ENCODE data around the gene MAGOH. TPM values are rescaled to one million over a fixed set of nuclear protein-coding genes. Genes with fewer than 3 reads are reported as not detected.

MAGOH gene
- total and polyA plus RNA-seq, 2 of the 13 experiments (the other 11 are each of a cell fraction or from before 2014, with no cell fraction given), result 24.1 to 87.0 TPM

- TF ChIP-seq ZNF704 (CRISPR knock-in tag; IDR thresholded peaks at IDR 0.05; ENCODE audit: borderline replicate concordance) (peak; percentile 52), ZBTB25 (CRISPR knock-in tag; IDR thresholded peaks at IDR 0.05) (peak; percentile 45; the same call in 1 of the 2 replicates), IRF1 (CRISPR knock-in tag; IDR thresholded peaks at IDR 0.05; ENCODE audit: low read depth) (0 out of 2 replicates have a peak, but pooled peaks have one; percentile 24), LRRFIP1 (CRISPR knock-in tag; conservative IDR thresholded peaks at IDR 0.05) (no peak), ZSCAN9 (CRISPR knock-in tag; IDR thresholded peaks at IDR 0.05; ENCODE audit: borderline replicate concordance) (peak; percentile 81; the same call in 1 of the 2 replicates), ZBTB42 (CRISPR knock-in tag; IDR thresholded peaks at IDR 0.05) (no peak), NONO (IDR thresholded peaks at IDR 0.05) (no peak), NONO (CRISPR knock-in tag; conservative IDR thresholded peaks at IDR 0.05) (peak; percentile 71; the same call in 1 of the 2 replicates), KIAA2018 (CRISPR knock-in tag; IDR thresholded peaks at IDR 0.05; ENCODE audit: borderline replicate concordance) (no peak), ZNF264 (CRISPR knock-in tag; IDR thresholded peaks at IDR 0.05) (peak; percentile 71; the same call in 1 of the 2 replicates), ZSCAN29 (CRISPR knock-in tag; conservative IDR thresholded peaks at IDR 0.05) (peak; percentile 81), ZNF274 (CRISPR knock-in tag; IDR thresholded peaks at IDR 0.05) (peak; percentile 84), TEAD3 (CRISPR knock-in tag; optimal IDR thresholded peaks at IDR 0.05; ENCODE audit: borderline replicate concordance) (peak; percentile 64)
Measured at GRCh38 chr1:53238197-53239155, at the start of gene MAGOH (continued).

Data from HepG2 (cell line).